ENCODE data around the gene TRAPPC12. TPM values are rescaled to one million over a fixed set of nuclear protein-coding genes. Genes with fewer than 3 reads are reported as not detected.
A peak's percentile ranks its signal among the peaks of the same experiment; 100 is the strongest.
"Not testable (repeated sequence)": the region's sequence is repeated elsewhere in the genome, so short reads cannot be mapped to it uniquely, and the experiment has no call there.

Gene TRAPPC12
- polyA plus RNA-seq, 4 donors: 59.7 to 71.5 (median 70.0) TPM

- DNase-seq (ENCODE audit: low read depth in 4 of 4, low spot score in 3 of 4): no peak
These were observed 51.4 kb downstream of the TRAPPC12 start for GRCh38 chr2:3430740-3431490.

GRCh38 chr2:3432067-3432466 lies 52.6 kb downstream of the TRAPPC12 start:
- DNase-seq (ENCODE audit: low read depth in 4 of 4, low spot score in 3 of 4): no peak

DNA sequence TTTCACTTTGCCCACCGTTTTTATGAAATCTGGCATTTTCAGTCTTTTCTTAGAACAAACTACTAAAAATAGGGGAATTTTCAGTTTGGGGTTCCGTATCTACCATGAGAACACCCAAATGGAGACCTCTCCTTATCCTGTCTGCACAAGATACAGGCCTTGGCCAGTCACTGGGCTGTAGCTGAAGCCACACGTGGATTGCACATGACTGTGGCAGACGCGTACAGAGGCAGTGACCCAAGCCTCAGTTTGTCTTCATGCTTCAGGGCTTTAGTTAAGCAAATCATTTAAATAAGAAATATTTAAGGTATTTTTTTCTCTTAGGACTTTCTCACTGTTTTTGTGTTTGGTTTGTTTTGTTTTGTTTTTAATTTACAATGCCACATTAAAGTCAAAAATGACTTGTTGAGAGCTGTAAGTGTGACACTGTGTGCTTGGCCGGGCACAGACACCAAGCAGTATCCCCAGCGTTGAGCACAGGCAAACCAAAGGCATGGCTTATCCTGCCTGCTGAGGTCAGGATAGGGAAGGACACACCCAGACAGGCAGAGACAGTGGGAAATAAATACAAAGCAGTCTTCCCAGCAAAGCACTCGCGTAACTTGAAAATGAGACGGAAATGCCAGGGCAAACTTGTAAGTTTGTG lies 53.3 kb downstream of the TRAPPC12 start:
- no peak for DNase-seq (ENCODE audit: low read depth in 4 of 4, low spot score in 3 of 4)

GRCh38 chr2:3433339-3433699 lies 53.8 kb downstream of the TRAPPC12 start:
- DNase-seq (ENCODE audit: low read depth in 4 of 4, low spot score in 3 of 4): no peak

DNA sequence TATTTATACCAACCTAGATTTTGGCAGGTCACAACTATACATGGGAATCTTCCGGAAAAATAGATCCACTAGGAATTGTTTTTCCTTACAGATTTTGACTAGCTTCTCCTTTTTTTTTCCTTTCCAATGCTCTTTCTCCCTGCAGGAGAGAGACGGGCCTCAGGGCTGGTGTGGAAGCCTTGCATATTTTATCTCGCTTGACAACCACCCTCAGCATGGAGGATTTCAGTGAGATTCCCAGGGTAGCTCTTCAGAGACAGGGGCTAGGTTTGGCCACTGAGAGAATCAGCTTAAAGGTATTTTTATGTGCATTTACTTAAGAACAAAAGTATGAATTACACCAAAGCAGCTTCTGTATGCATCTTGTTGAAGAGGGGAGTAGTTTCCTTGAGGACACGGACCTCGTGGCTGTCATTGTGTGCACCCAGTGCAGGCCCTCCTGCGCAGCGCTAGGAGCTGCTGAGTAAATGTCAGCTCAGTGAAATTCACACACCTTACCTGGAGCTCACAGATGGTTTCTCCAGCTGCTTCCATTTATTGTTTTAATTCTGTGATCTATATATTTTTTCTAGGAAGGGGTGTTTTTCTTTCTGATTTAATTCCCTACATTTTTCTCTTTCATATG lies 54.4 kb downstream of the TRAPPC12 start:
- DNase-seq (ENCODE audit: low read depth in 4 of 4, low spot score in 3 of 4): no peak

GRCh38 chr2:3434654-3435053 lies 55.2 kb downstream of the TRAPPC12 start:
- no peak for DNase-seq (ENCODE audit: low read depth in 4 of 4, low spot score in 3 of 4)

DNA sequence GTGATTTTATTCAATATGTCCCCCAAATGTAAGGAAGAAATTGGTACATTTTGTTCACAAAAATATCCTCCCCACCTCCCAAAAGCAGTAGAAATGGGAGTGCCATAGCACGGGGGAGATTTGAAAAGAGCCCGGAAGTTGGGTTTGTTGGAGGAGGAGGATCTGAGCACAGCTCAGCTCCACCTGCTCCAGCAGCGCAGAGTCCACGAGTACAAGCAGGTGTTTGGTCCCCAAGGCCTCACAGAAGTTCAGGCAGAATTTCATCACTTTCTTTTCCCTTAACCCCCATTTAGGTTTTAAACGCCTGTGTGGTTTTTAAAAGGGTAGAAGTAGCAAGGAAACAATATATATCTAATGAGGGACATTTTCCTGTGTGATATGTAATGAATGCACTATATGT lies 56.0 kb downstream of the TRAPPC12 start:
- no peak for DNase-seq (ENCODE audit: low read depth in 4 of 4, low spot score in 3 of 4)

GRCh38 chr2:3440477-3440876 lies 61.0 kb downstream of the TRAPPC12 start:
- DNase-seq (ENCODE audit: low read depth in 4 of 4, low spot score in 3 of 4): no peak

- no peak for DNase-seq (ENCODE audit: low read depth in 4 of 4, low spot score in 3 of 4)
These were observed 62.0 kb downstream of the TRAPPC12 start for GRCh38 chr2:3441465-3441864.

- DNase-seq (ENCODE audit: low read depth in 4 of 4, low spot score in 3 of 4): no peak
These were observed 62.7 kb downstream of the TRAPPC12 start for GRCh38 chr2:3442185-3442584.

DNA sequence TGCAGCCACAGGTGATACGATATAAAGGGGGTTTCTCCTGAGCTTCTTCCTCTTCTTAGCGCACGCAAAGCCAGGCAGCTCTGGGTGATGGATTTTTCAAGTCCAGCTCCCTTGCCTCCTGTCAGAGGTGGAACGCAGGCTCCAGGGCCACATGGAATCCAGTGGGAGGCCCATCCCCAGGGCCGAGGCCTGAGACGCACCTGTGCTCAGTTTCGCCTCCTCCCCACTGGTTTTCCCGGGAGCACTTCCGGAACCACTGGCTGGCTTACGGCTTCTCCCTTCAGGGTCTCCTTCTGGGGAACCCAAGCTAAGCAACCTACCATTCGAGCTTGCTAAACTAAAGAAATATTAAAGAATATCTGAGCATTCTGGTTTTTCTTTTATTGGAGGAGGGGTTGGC lies 63.6 kb downstream of the TRAPPC12 start:
- no peak for DNase-seq (ENCODE audit: low read depth in 4 of 4, low spot score in 3 of 4)

DNA sequence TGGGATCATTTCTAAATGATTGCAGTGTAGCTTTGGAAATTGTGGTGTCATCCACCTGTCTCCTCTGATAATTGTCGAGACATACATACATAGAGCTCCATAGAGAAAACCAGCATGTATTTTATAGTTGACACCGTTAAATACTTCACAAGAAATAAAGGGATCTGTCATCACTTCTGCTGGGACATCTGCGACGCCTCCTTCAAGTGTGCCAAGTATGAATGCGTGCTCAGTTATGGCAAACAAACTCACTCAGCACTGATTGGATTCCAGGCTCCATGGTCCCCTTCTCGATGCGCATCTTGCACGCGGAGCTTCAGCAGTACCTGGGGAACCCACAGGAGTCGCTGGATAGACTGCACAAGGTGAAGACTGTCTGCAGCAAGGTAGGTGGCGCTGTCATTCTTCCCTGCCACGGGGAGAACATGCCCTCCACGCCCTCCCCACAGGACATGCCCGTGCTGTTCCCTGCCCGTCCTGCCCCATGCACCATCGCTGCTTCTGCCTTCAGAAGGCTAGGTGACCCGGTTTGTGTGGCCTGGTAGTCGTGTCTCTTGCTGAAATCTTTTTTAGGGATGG lies 64.1 kb downstream of the TRAPPC12 start:
- no peak for DNase-seq (ENCODE audit: low read depth in 4 of 4, low spot score in 3 of 4)

DNA sequence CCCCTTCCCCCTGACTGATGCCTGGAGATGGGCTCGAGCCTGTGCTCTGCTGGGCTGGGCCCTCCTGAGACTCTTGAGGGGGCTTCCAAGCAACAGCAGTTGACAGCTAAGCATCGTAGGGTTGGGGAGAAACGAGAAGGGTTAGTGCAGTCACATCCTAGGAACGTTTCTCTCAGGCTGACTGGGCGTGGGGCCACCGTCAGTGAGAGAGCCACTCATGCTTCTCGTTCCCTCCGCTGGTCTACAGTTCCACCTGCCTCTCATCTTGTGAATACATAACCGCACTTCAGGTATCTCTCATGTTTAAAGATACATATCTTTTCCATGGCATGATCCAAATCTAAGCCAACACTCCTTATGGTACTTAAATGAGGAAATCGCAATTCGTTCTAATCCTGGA lies 66.4 kb downstream of the TRAPPC12 start:
- no peak for DNase-seq (ENCODE audit: low read depth in 4 of 4, low spot score in 3 of 4)

DNA sequence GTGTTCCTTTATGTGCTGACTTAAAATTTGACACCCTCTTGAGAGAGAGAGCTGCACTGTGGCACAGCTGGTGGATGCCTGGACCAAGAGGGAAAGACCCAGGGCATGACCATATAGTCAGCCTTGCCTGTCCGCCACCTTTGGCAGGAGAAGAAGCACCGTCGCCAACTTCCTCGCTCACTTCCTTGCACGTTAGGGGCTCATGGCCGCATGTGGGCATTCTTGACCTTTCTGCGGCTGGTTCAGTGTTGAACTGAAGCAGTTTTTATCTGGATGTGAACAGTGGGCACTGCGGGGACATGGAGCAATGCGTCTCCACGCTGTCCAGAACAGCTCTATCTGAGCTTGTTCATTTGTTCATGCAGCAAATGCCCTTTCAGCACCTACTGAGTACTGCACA lies 66.9 kb downstream of the TRAPPC12 start:
- DNase-seq (ENCODE audit: low read depth in 4 of 4, low spot score in 3 of 4): no peak

- not testable (repeated sequence) for DNase-seq (ENCODE audit: low read depth in 4 of 4, low spot score in 3 of 4)
These were observed 67.7 kb downstream of the TRAPPC12 start for GRCh38 chr2:3447186-3447585.

- no peak for DNase-seq (ENCODE audit: low read depth in 4 of 4, low spot score in 3 of 4)
These were observed 68.4 kb downstream of the TRAPPC12 start for GRCh38 chr2:3447789-3448317.

DNA sequence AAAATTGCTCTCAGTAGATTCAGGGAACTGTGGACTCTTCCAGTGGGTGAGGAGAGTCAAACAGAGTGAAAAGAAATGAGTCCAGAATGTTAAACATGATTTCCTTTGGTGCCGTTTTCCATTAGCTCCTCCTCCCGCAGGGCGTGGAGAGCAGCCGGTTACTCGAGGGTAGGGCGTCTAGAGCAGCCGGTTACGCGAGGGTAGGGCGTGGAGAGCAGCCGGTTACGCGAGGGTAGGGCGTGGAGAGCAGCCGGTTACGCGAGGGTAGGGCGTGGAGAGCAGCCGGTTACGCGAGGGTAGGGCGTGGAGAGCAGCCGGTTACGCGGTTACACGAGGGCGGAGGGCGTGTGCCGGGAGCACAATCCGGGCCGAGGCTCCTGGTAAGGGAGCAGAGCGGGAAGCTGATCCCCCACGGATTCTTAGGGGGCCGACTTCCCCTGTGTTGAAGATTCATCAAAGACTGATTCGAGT lies 69.0 kb downstream of the TRAPPC12 start:
- DNase-seq (ENCODE audit: low read depth in 4 of 4, low spot score in 3 of 4): not testable (repeated sequence)

GRCh38 chr2:3449086-3449485 lies 69.6 kb downstream of the TRAPPC12 start:
- DNase-seq (ENCODE audit: low read depth in 4 of 4, low spot score in 3 of 4): peak in 3 of 4 donors; percentile 28 to 45 (median 38)

DNA sequence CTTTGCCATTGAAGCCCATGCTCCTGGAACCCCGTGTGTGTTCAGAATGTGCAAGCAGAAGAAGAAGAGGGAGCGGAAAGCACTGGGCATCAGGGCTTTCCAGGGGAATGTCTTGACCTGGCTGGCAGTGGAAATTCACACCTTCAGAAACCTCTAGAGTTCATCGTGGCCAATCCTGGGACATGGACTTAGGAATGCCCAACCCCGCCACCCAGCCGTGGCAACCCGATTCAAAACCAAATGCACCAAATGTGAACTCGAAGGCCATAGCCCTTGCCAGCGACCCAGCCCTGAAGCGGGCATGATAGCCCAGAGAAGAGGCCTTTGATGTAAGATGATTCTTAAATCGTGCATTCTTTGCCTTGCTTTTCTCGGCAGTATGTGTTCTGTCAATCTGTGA lies 70.4 kb downstream of the TRAPPC12 start:
- DNase-seq (ENCODE audit: low read depth in 4 of 4, low spot score in 3 of 4): no peak

GRCh38 chr2:3450385-3451010 lies 71.0 kb downstream of the TRAPPC12 start:
- DNase-seq (ENCODE audit: low read depth in 4 of 4, low spot score in 3 of 4): no peak

GRCh38 chr2:3451169-3451568 lies 71.7 kb downstream of the TRAPPC12 start:
- no peak for DNase-seq (ENCODE audit: low read depth in 4 of 4, low spot score in 3 of 4)

Measured in right renal pelvis (tissue), 4 donors.